ENCODE results near the gene EZR. TPM values are rescaled to one million over a fixed set of nuclear protein-coding genes. Genes with fewer than 3 reads are reported as not detected.

Gene EZR
- total and polyA plus RNA-seq, 2 experiments from 2014 or later = 399 to 623 TPM

DNA sequence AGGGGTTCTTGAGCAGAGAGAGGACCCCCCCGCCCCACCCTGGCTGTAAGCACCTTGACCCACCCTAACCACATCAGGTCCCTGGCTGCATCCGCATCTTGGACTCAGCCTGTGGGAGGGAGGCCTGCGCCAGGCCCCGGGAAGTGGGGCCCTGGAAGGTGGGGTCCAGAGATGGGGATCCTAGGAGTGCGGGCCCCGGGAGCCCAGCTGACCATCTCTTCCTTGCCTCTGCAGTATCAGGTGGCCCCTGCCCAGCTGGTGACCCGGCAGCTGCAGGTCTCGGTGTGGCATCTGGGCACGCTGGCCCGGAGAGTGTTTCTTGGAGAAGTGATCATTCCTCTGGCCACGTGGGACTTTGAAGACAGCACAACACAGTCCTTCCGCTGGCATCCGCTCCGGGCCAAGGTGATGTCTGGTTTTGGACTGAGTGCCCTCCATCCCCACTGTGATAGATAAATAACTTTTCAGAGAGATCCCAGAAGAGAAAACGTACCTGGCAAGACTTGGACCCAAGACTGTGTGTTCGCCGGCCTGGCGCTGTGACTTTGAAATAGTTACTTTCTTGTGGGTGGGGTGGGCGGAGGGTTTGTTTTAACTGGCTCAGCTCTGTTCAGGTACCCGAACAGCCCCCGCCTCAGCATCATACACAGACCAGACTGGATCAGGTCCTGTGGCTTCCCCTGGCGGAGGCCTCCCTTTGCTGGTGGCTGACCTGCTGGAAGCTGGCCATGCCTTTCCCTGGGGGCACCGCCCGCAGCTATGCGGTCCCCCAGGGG is 62.0 kb downstream of the EZR start:
- peaks cover 16% of the 10 kb centered on the region for H3K4me1 ChIP-seq (ENCODE audit: insufficient read depth)
- no peak for DNase-seq (ENCODE audit: low spot score)
- H4K20me1 ChIP-seq (ENCODE audit: insufficient read depth, poor library complexity, severe bottlenecking) = no peaks in the 10 kb centered on the region
- H3K9me3 ChIP-seq (ENCODE audit: low read depth) = no peaks in the 10 kb centered on the region
- H3K27me3 ChIP-seq = no peaks in the 10 kb centered on the region
- WGBS (ENCODE audit: low lambda C conversion rate, missing lambda C conversion rate) = 92% methylated on average over 24 of the region's 25 CpGs
- no peaks in the 10 kb centered on the region for H3K79me2 ChIP-seq
- no peak overlapping the region for H2AFZ ChIP-seq
- no peaks in the 10 kb centered on the region for H3K9me2 ChIP-seq (replicated peaks; ENCODE audit: insufficient read depth)
- no peak overlapping the region for H3K4me3 ChIP-seq
- H3K36me3 ChIP-seq (replicated peaks; ENCODE audit: insufficient read depth, low read depth) = no peaks in the 10 kb centered on the region
- H3K4me2 ChIP-seq = no peak overlapping the region
- TF ChIP-seq, protein P1, sequence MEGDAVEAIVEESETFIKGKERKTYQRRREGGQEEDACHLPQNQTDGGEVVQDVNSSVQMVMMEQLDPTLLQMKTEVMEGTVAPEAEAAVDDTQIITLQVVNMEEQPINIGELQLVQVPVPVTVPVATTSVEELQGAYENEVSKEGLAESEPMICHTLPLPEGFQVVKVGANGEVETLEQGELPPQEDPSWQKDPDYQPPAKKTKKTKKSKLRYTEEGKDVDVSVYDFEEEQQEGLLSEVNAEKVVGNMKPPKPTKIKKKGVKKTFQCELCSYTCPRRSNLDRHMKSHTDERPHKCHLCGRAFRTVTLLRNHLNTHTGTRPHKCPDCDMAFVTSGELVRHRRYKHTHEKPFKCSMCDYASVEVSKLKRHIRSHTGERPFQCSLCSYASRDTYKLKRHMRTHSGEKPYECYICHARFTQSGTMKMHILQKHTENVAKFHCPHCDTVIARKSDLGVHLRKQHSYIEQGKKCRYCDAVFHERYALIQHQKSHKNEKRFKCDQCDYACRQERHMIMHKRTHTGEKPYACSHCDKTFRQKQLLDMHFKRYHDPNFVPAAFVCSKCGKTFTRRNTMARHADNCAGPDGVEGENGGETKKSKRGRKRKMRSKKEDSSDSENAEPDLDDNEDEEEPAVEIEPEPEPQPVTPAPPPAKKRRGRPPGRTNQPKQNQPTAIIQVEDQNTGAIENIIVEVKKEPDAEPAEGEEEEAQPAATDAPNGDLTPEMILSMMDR (IDR thresholded peaks at IDR 0.05; ENCODE audit: poor library complexity) = no peak
- TF ChIP-seq EZH2phosphoT487 (IDR thresholded peaks at IDR 0.05; ENCODE audit: low read depth, severe bottlenecking, unreplicated experiment) = no peak
- no peak overlapping the region for H3K27ac ChIP-seq

DNA sequence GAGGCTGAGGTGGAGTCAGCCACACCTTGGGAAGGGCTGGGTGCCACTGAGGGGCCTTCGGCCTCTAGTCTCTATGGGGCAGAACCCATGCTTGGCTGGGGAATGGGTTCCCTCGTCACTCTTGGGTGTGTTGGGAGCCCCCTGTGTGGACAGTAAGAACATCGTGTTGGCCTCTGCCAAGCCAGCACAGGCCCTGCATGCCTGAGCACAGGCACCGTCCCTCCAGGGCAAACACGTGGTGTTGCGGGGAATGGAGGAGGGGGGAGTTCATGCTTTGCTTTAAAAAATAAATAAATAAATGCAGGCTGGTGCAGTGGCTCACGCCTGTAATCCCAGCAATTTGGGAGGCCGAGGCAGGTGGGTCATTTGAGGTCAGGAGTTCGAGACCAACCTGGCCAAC is 63.0 kb downstream of the EZR start:
- Histone ChIP-seq H3K79me2 (no peaks in the 10 kb centered on the region), H2AFZ (no peak overlapping the region), H3K9me3 (ENCODE audit: low read depth) (no peaks in the 10 kb centered on the region), H3K27ac (no peak overlapping the region), H3K27me3 (no peaks in the 10 kb centered on the region), H3K4me2 (no peak overlapping the region), H3K9me2 (replicated peaks; ENCODE audit: insufficient read depth) (no peaks in the 10 kb centered on the region), H3K4me3 (no peak overlapping the region), H3K36me3 (replicated peaks; ENCODE audit: insufficient read depth, low read depth) (no peaks in the 10 kb centered on the region), H4K20me1 (ENCODE audit: insufficient read depth, poor library complexity, severe bottlenecking) (no peaks in the 10 kb centered on the region), H3K4me1 (ENCODE audit: insufficient read depth) (peaks cover 15% of the 10 kb centered on the region)
- TF ChIP-seq EZH2phosphoT487 (IDR thresholded peaks at IDR 0.05; ENCODE audit: low read depth, severe bottlenecking, unreplicated experiment) = no peak
- TF ChIP-seq, protein P1 (IDR thresholded peaks at IDR 0.05; ENCODE audit: poor library complexity) = no peak
- WGBS (ENCODE audit: low lambda C conversion rate, missing lambda C conversion rate) = 78% methylated on average over 9 of the region's 9 CpGs
- no peak for DNase-seq (ENCODE audit: low spot score)

DNA sequence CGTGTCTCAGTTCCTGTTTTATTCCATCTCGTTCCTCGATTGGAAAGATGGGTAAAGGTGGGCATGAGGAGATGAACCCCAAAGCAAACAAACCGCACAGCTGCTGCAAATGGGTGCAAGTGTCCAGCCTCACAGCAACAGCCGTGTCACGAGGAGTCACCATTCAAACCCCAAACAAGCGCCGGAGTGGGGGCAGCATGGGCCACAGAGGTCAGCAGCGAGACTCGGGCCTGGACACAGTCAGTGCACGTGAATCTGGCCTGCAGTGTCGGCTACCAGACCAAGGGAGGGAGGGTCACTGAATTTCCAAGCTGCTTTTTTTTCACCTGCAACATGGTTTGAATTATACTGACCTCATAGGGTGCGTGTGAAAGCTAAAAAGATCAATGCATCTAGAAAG is 63.5 kb downstream of the EZR start:
- DNase-seq (ENCODE audit: low spot score) = no peak
- TF ChIP-seq EZH2phosphoT487 (IDR thresholded peaks at IDR 0.05; ENCODE audit: low read depth, severe bottlenecking, unreplicated experiment) (no peak), EZH2 (IDR thresholded peaks at IDR 0.05; ENCODE audit: borderline replicate concordance) (no peak)
- TF ChIP-seq, protein P1 (IDR thresholded peaks at IDR 0.05; ENCODE audit: poor library complexity) = no peak

More for the DNA sequence above, 63.5 kb downstream of the EZR start:
- Histone ChIP-seq H3K4me1 (ENCODE audit: insufficient read depth) (peaks cover 15% of the 10 kb centered on the region), H4K20me1 (ENCODE audit: insufficient read depth, poor library complexity, severe bottlenecking) (no peaks in the 10 kb centered on the region), H3K9me3 (ENCODE audit: low read depth) (no peaks in the 10 kb centered on the region), H3K9me2 (replicated peaks; ENCODE audit: insufficient read depth) (no peaks in the 10 kb centered on the region), H3K27ac (no peak overlapping the region), H3K79me2 (no peaks in the 10 kb centered on the region), H2AFZ (no peak overlapping the region), H3K36me3 (replicated peaks; ENCODE audit: insufficient read depth, low read depth) (no peaks in the 10 kb centered on the region), H3K4me3 (no peak overlapping the region), H3K4me2 (no peak overlapping the region), H3K27me3 (no peaks in the 10 kb centered on the region)
- 91% methylated on average over 13 of the region's 13 CpGs for WGBS (ENCODE audit: low lambda C conversion rate, missing lambda C conversion rate)
